DMS153 (cell line): Measurements from ENCODE around the gene LMBR1L.

Source experiments
- DNase-seq: peaks from one replicate; lab custom pipeline; 2025; lab: John Stamatoyannopoulos, UW

Gene LMBR1L

GRCh38 chr12:49111206-49111605 lies 559 bp upstream of the LMBR1L start:
- no peak for DNase-seq

- DNase-seq, result no peak
These were observed 795 bp downstream of the LMBR1L start for GRCh38 chr12:49109641-49110463.

GRCh38 chr12:49108958-49109404 lies 1.7 kb downstream of the LMBR1L start:
- DNase-seq, result no peak

- DNase-seq, result no peak
These were observed 5.1 kb downstream of the LMBR1L start for GRCh38 chr12:49105504-49106084.

- DNase-seq, result no peak
These were observed 5.8 kb downstream of the LMBR1L start for GRCh38 chr12:49104822-49105221.

DNA sequence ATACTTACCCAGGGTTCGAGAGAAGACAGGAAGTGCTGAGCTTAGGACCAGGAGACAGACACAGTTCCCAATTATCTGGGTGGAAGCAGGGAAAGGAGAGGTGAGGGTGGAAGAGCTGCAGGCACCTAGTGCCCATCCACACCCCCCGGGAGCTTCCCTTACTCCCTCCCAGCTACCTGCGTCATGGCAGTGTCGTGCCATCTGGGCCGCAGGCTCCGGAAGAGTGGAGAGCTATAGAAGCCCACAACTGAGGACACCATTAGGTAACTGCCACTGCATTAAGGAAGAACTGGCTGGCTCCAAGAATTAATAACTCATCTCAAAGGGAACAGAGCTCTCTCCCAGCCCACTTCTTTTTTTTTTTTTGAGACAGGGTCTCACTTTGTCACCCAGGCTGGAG lies 10.3 kb downstream of the LMBR1L start:
- DNase-seq, result no peak

DNA sequence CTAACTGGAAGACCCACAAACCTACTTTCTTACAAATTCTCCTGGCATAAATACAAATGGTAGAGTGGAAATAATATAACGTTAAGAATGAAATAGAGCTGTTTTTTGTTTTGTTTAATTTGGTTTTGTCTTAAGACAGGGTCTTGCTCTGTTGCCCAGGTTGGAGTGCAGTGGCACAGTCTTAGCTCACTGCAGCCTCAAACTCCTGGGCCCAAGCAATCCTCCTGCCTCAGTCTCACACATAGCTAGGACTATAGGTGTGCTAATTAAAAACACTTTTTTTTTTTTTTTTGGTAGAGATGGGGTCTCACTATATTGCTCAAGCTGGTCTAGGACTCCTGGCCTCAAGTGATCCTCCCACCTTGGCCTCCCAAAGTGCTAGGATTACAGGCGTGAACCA lies 11.9 kb downstream of the LMBR1L start:
- DNase-seq, result no peak

DNA sequence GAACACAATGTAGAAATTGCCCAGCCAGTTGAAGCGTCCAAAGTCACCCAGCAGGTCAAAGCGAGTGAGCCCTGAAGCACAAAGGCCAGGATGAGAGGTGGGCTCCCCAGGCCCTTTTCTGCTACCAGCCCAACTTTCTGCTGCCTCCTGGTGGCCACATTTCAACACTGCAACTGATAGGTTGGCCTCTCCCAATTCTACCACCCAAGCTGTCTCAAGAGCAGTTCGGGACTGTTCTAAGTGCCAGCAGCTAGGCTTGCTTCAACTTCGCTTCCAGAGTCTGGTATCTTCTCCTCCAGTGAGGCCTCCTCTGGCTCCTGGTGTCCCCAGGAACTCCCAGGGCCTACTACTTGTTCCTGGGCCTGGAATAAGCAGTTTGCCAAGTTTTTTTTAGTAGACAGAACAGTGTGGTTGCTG lies 12.6 kb downstream of the LMBR1L start:
- DNase-seq, result no peak

DNA sequence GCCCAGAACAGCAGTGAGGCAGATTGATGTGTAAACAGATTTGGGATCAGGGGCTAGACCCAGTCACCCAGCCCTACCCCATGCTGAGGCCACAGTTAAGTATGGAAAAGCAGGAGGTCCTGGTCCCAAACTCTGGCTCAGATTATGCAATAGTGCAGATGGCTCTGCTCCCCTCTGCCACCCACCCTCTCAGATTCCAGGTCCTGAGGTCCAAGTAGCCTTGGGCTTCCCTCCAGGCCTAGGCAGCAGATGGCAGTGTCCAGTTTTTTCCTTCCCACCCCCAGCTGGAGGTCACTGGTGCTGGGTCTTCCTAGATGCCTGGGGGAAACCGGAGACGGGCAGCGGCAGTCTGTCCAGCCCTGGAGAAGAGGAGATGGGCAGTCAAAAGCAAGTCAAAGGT lies 13.3 kb downstream of the LMBR1L start:
- no peak for DNase-seq

DNA sequence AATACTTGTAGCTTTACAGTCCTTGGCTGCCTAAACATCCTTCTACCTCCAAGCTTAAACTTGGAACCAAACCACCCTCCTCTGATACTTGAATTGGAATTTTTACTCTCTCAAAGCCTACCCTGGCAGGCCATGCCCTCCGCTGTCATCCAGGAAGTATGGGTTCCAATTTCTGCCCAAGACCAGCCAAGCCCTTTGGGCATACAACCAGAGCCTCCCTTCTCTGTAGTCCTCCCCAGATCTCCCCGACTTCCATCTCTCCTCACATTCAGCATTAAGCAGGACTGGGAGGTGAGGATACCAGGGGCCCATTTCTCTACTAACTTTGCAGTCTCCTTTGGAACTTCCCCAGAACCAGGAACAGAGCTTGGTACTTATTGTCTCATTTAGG lies 15.7 kb downstream of the LMBR1L start:
- DNase-seq, result no peak

GRCh38 chr12:49094160-49094974 lies 16.3 kb downstream of the LMBR1L start, which contains the start of gene DHH:
Gene DHH (minus strand): TSS chr12:49094801. CDS start chr12:49094512, 289 bp downstream.
- DNase-seq, result no peak

DNA sequence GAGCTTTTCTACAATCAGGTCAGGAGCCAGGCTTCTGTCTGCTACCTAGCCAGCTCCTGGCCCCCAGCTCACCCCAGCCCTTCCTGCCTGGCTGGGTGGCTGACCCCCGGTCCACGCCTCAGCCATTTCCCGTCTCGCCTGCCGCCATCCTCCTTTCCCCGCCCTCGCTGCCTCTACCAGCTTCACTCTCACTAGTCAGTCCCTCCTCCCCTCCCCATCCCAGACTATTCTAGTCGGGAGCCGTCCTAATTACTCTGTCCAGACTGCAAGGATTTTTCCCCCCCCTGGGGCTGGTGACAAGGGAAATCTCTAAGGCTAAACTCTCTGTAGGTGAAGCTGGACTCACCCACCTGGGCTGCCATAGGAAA lies 16.9 kb downstream of the LMBR1L start:
- no peak for DNase-seq

GRCh38 chr12:49092816-49093406 lies 17.7 kb downstream of the LMBR1L start:
- DNase-seq, result no peak

- DNase-seq, result no peak
These were observed 18.4 kb downstream of the LMBR1L start for GRCh38 chr12:49092086-49092815.

DNA sequence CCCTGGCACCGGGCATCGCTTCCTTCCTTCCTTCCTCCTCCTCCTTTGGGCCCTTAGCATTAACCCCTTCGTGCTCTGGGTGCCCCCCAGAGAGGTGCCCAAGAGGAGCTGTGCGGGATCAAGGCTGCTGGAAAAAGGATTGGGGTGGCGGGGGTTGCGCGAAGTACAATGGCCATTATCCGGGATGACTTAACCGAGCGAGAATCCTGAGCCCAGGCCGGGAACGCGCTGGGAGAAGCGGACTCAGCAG lies 18.9 kb downstream of the LMBR1L start:
- DNase-seq, result no peak

- DNase-seq, result no peak
These were observed 19.4 kb downstream of the LMBR1L start for GRCh38 chr12:49091056-49091835.

GRCh38 chr12:49089821-49090773 lies 20.6 kb downstream of the LMBR1L start:
- DNase-seq, result no peak

GRCh38 chr12:49088932-49089330 lies 21.7 kb downstream of the LMBR1L start:
- no peak for DNase-seq

- peak; percentile 83 for DNase-seq
These were observed 22.3 kb downstream of the LMBR1L start for GRCh38 chr12:49088150-49088931.
